Erythroblast (primary cell): Measurements from ENCODE around the gene PTPRN2.

ENCODE experiments used
- GATA1 ChIP-seq: IDR thresholded peaks from 2 replicates; pipeline ENCODE4 v1.6.1; 2011; ENCODE audit warnings: low read depth, mild to moderate bottlenecking, control low read depth, low read length, moderate library complexity
- POLR2A ChIP-seq: IDR thresholded peaks from 2 replicates; pipeline ENCODE4 v1.6.1; 2011; ENCODE audit warnings: mild to moderate bottlenecking, low read length

GRCh38 chr7:158315326-158315725 lies 272.3 kb downstream of the PTPRN2 start:
- no peak for TF ChIP-seq POLR2A
- no peak for TF ChIP-seq GATA1
